CD1c-positive myeloid dendritic cell (primary cell): ENCODE results near the gene CFAP45.

ENCODE experiments used
- DNase-seq: peaks from one replicate; pipeline ENCODE4 v3.0.0-alpha.2; 2016; ENCODE audit errors: extremely low spot score

The CFAP45 gene

GRCh38 chr1:159900086-159900680, at the start of gene CFAP45:
Gene CFAP45 (minus strand): TSS chr1:159900165. CDS start chr1:159900098, 67 bp downstream.
- DNase-seq = peak; percentile 80

DNA sequence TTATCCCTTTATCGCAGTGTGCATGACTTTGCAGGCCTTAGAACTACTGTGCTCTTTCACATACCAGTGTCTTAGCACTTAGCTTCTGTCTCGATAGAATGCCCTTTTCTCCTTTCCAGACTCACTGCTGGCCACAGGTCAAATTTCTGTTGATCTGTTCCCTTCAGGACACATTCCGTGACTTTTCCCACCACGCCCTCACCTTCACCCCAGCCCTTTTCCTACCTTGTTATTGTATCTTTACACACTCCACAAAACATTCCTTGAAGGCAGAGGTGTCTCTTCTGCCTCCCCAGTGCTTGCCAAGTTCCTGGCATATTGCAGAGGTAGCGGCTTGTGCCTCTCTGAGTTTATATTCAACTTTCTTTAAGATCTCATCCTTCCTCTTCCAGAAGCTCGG, 49.2 kb upstream of the CFAP45 start:
- DNase-seq = no peak

- DNase-seq = no peak
These were observed 48.0 kb upstream of the CFAP45 start for GRCh38 chr1:159947942-159948341.

- DNase-seq = no peak
These were observed 46.5 kb upstream of the CFAP45 start for GRCh38 chr1:159946242-159947187.

DNA sequence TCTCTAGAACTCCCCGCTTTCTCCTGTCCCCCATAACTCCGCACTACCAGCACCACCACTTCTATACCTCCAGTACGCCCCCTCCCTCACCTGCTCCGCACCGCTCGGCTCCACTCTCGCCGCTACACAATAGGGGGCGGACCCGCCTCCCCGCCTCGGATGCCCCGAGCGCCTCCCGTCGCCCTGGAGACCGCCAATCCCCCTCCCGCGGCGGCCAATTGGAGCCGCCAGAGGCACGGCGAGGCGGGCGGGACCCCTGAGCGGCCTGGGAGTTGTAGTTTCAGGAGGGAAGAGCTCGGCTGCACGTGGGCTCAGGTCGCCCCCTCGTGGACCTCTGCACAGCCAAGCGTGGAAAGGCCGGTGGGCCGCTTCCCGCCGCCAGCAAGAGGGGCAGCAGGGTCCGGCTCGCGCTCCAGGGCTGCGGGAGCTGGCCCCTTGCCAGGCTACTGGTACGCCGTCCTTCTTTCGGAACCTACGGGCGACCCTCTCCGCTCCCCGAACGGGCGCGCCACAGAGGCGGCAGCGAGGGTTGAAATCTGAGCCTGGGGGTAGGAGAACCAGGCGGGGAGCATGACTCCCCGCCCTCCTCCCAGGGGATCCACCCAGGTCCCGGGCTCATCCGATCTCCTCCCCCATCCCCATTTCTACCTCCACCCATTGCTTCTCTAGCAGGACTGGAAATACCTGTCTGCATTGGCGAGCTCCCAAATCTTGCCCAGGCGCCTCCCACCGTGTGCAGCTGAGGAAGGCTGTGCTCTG, 45.7 kb upstream of the CFAP45 start, which contains the start of gene IGSF9:
IGSF9 (minus strand) TSS at position 131 of the 759 bp plus-strand sequence. CDS start 2,159 bp downstream, outside the sequence.
- peak; percentile 61 for DNase-seq

DNA sequence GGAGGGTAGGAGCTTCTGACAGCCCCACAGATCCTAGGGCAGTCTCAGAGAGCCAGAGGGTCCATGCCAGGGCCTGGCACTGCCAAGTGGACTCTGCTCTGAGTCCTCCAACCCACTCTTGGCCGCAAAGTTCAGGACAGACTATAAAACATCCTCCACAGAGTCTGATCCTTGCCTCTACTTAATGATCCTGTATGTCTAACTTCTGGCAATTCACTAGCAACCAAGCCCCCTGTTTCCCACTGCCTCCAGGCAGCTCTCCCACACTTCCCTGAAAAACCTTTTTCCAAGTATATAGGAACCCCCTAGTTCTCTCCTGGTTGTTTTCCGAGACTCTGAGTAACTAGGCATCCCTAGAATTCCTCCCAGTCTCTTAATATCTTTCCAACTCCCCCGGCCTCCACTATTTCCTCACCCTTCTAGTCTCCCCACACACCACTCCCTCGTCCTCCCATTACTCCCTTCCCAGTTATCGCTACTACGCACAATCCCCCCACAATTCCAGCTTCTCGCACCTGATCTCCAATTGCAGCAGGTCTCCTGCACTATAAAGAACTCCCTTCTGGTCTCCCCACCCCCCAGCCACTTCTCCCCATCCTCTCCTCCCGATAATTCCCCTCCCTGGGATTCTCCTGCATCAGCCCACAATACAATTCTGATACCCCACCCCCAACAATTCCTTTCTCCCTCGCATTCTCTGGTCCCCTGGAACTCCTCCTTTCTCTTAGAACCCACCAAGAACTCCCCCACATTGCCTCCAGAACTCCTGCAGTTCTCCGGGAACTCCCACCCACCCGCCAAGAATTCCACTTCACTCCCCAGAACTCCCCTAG, 44.9 kb upstream of the CFAP45 start:
- no peak for DNase-seq

- no peak for DNase-seq
These were observed 44.1 kb upstream of the CFAP45 start for GRCh38 chr1:159943908-159944622.

- DNase-seq = no peak
These were observed 43.3 kb upstream of the CFAP45 start for GRCh38 chr1:159943278-159943640.

DNA sequence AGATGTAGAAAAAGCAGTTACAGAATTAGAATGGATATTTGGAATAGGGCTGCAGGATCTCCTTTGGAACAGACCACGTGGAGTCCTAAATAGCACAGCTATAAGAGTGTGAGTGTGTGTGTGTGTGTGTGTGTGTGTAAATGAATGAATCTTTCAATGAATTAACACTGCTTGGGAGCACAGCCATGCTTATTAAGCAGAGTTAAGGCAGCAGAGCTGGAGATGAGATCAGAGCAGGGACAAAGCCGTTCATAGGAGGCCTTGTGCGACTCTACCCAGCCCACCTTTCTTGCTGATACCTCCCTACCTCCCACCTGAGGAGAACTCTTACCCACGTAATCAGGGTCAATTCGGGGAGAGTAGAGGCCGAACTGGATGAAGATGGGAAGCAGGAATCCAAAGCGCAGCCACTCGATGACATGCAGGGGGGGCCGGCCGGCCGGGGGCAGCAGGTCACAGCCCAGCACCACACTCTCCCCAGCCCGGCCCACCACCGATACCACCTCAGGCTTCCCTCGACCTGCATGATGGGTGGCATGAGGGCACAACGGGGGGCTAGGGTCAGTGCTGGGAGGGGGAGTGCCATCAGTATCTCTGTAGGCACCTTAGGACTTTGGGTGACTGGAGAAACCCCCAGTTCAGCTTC, 42.8 kb upstream of the CFAP45 start:
- no peak for DNase-seq

- DNase-seq = no peak
These were observed 41.9 kb upstream of the CFAP45 start for GRCh38 chr1:159941591-159942560.

DNA sequence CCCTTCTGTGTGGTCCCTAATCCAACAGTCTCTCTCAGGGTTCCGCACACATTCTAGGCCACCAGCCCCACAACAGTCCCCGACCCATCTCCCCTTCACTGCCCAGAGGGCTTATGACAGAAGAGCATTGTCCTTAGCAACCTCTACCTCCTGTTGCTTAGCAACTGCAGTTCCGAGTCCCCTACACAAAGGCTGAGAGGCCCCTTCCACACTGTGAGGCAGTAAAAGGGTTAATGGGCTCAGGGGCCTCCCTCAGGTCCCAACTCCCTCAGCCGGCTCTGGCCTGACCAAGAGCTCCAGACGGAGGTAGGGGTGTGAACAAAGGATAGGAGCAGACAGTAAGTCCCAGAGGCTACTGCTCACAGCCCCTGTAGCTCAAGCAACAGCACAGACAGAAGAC, 41.2 kb upstream of the CFAP45 start:
- DNase-seq = no peak

GRCh38 chr1:159940006-159940620, 40.1 kb upstream of the CFAP45 start:
- no peak for DNase-seq

GRCh38 chr1:159939678-159940002, 39.7 kb upstream of the CFAP45 start:
- DNase-seq = no peak

DNA sequence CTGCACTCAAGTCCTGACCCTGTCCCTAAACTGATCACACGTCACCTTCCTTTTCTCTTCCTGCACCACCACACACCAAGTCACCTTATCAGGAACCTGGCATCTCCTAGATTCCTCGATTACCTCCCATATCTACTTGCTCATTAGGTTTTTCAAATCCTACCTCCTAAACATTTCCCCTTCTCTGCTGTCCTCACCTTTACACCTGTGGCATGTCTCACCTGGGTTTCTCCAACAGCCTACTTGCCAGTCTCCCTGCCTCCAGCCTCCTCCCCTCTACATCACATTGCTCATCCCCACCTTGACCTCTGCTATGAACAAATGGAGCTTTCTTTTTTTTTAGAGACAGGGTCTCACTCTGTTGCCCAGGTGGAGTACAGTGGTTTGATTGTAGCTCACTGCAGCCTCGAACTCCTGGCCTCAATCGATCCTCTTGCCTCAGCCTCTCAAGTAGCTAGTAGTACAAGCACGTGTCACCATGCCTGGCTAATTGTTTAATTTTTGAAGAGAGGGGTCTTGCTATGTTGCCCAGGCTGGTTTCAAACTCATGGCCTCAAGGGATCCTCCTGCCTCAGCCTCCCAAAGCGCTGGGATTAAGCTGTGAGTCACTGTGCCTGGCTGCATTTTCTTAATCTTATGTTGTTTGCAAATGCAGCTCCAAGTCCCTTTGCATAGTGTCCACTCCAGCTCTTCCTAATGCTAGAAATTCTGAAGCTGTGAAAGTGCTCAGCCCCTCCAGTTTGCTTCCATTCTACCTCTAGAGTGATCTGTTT, 39.1 kb upstream of the CFAP45 start:
- no peak for DNase-seq

- no peak for DNase-seq
These were observed 38.4 kb upstream of the CFAP45 start for GRCh38 chr1:159938211-159938852.

DNA sequence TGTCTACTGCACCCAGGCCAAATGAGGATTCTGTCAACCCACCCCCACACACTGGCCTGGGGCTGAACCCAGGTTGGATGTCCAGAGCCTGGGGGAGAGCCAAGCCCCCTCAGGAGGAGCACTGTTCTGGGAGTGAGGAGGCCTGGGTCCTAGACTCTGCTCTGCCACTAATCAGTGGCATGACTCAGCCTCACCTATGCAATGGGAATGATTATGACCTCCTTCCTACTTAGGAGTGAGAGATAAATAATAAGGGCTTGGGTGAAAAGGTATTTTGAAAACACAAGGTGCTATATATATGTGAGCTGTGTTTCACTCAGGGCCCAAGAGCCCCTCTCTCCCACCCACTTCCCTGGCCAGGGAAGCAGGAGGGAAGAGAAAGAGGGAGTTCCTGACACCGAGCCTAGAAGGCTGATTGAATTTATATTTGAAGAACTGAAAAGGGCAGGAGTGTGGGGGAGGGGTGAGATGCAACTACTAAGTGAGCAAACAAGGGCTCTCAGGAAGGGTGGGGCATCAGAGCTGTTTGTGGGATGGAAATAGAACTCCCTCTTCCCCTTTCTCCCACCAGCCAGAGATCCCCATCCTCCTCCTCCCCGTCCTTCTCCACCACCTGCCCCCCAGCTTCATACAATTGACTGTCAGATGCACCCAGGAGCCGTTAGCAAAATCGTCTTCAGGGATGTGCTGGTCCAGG, 37.2 kb upstream of the CFAP45 start:
- peak; percentile 74 for DNase-seq
